SK-N-SH (cell line): ENCODE measurements around the gene RRP9. TPM values are rescaled to one million over a fixed set of nuclear protein-coding genes. Genes with fewer than 3 reads are reported as not detected.

ENCODE experiments used
- CTCF ChIA-PET: fragments of 300-600, 350-600 bp; formaldehyde crosslinking; extraction: SDS; loops from one replicate; lab custom pipeline; 2021; lab: Yijun Ruan, JAX
- POLR2A ChIA-PET: fragments of 350-600 bp; sonication (Branson Sonifier 250); formaldehyde crosslinking; extraction: SDS; loops from one replicate; lab custom pipeline; 2020; ENCODE audit warnings: antibody characterized with exemption, inconsistent platforms; lab: Yijun Ruan, JAX
- DNase-seq: peaks from one replicate; pipeline ENCODE4 v3.0.0; 2012
- H2AFZ ChIP-seq: fragments of 200-600 bp; sonication (generic); 2 replicates; pipeline ENCODE4 v1.8.1; 2016; ENCODE audit warnings: antibody characterized with exemption, mild to moderate bottlenecking, low read depth
- H3F3A ChIP-seq: fragments of 200-600 bp; sonication (generic); replicated peaks from 2 replicates; pipeline ENCODE3; 2016; ENCODE audit warnings: antibody characterized with exemption, mild to moderate bottlenecking; ENCODE audit not compliant: insufficient read depth
- H3K27ac ChIP-seq, 2 experiments: fragments of 200-500 bp in 1 of 2; fragments of 200-600 bp in 1 of 2; sonication (Bioruptor generic) in 1 of 2; sonication (generic), shearing (Covaris generic) in 1 of 2; 2 replicates each; pipeline versions ENCODE4 v1.5.1 to v1.6.1; 2014 to 2016; ENCODE audit warnings: low read depth in 2 of 2, inconsistent platforms in 1 of 2, low read length in 1 of 2, mild to moderate bottlenecking in 1 of 2, mixed read lengths in 1 of 2
- H3K27me3 ChIP-seq: fragments of 200-600 bp; sonication (generic), shearing (Covaris generic); 2 replicates; pipeline ENCODE4 v1.6.1; 2016; ENCODE audit warnings: mixed run types; ENCODE audit not compliant: insufficient read depth
- H3K36me3 ChIP-seq, 2 experiments: fragments of 200-500 bp in 1 of 2; fragments of 200-600 bp in 1 of 2; sonication (Bioruptor generic) in 1 of 2; sonication (generic) in 1 of 2; replicated peaks in 1 of 2; 2 replicates each; pipeline versions ENCODE3 to v1.5.1; 2014 to 2016; ENCODE audit warnings: low read length in 1 of 2, mild to moderate bottlenecking in 1 of 2; ENCODE audit not compliant: insufficient read depth in 2 of 2, control insufficient read depth in 1 of 2
- H3K4me1 ChIP-seq, 2 experiments: fragments of 200-500 bp in 1 of 2; fragments of 200-600 bp in 1 of 2; sonication (Bioruptor generic) in 1 of 2; sonication (generic), shearing (Covaris generic) in 1 of 2; 2 replicates each; pipeline versions ENCODE4 v1.5.1 to v1.6.1; 2014 to 2016; ENCODE audit warnings: low read depth in 1 of 2, low read length in 1 of 2, mixed run types in 1 of 2; ENCODE audit not compliant: insufficient read depth in 2 of 2, control insufficient read depth in 1 of 2
- H3K4me2 ChIP-seq: fragments of 200-600 bp; sonication (generic), shearing (Covaris generic); 2 replicates; pipeline ENCODE4 v1.6.1; 2017; ENCODE audit warnings: mixed run types
- H3K4me3 ChIP-seq, 2 experiments: fragments of 200-500 bp in 1 of 2; fragments of 200-600 bp in 1 of 2; sonication (Bioruptor generic) in 1 of 2; sonication (generic), shearing (Covaris generic) in 1 of 2; 2 replicates each; pipeline versions ENCODE4 v1.5.1 to v1.8.1; 2014 to 2016; ENCODE audit warnings: low read depth in 2 of 2, inconsistent platforms in 1 of 2, low read length in 1 of 2, mild to moderate bottlenecking in 1 of 2, mixed read lengths in 1 of 2, moderate library complexity in 1 of 2
- H3K79me2 ChIP-seq: fragments of 200-600 bp; sonication (generic); 2 replicates; pipeline ENCODE4 v1.8.1; 2017; ENCODE audit warnings: mild to moderate bottlenecking; ENCODE audit not compliant: insufficient read depth
- H3K9ac ChIP-seq: fragments of 200-600 bp; sonication (generic); 2 replicates; pipeline ENCODE4 v1.6.1; 2017; ENCODE audit warnings: mixed run types
- H3K9me2 ChIP-seq: fragments of 200-600 bp; sonication (generic); 2 replicates; pipeline ENCODE4 v1.6.1; 2017; ENCODE audit warnings: mixed run types
- H3K9me3 ChIP-seq: fragments of 200-600 bp; sonication (generic); 2 replicates; pipeline ENCODE4 v1.6.1; 2017; ENCODE audit warnings: mixed run types, mild to moderate bottlenecking, moderate library complexity
- H4K20me1 ChIP-seq: fragments of 200-600 bp; sonication (generic); 2 replicates; pipeline ENCODE4 v1.6.1; 2017; ENCODE audit warnings: mild to moderate bottlenecking, mixed run types; ENCODE audit not compliant: insufficient read depth
- ELF1 ChIP-seq: IDR thresholded peaks from 2 replicates; pipeline ENCODE4 v1.4.0; 2012
- EP300 ChIP-seq, 2 experiments: IDR thresholded peaks; 2 replicates each; pipeline versions ENCODE4 v1.4.0 to v1.6.1; 2012; ENCODE audit warnings: borderline replicate concordance in 1 of 2, low read depth in 1 of 2, low read length in 1 of 2
- FOXJ3 ChIP-seq: sonication (generic); formaldehyde crosslinking; IDR thresholded peaks from 2 replicates; pipeline ENCODE4 v1.5.1; 2020; ENCODE audit warnings: mild to moderate bottlenecking, missing genetic modification reagents
- FOXM1 ChIP-seq: IDR thresholded peaks from 2 replicates; pipeline ENCODE4 v1.4.0; 2012; ENCODE audit warnings: low read depth, mild to moderate bottlenecking
- GABPA ChIP-seq: IDR thresholded peaks from 2 replicates; pipeline ENCODE4 v1.4.0; 2012; ENCODE audit warnings: low read depth, mild to moderate bottlenecking
- GATA2 ChIP-seq: sonication (generic); formaldehyde crosslinking; IDR thresholded peaks from 2 replicates; pipeline ENCODE4 v1.5.0; 2020; ENCODE audit warnings: mild to moderate bottlenecking, missing genetic modification reagents
- JUND ChIP-seq: IDR thresholded peaks from 2 replicates; pipeline ENCODE4 v1.4.0; 2012
- MEF2A ChIP-seq: IDR thresholded peaks from 2 replicates; pipeline ENCODE4 v1.4.0; 2012; ENCODE audit warnings: low read depth, borderline replicate concordance
- MXI1 ChIP-seq: IDR thresholded peaks from 2 replicates; pipeline ENCODE4 v1.6.1; 2012; ENCODE audit warnings: mild to moderate bottlenecking, low read depth, low read length, improper control_type of control experiment
- NRF1 ChIP-seq: IDR thresholded peaks from 2 replicates; pipeline ENCODE4 v1.6.1; 2012; ENCODE audit warnings: low read depth, mild to moderate bottlenecking, low read length
- POLR2AphosphoS5 ChIP-seq: IDR thresholded peaks from 2 replicates; pipeline ENCODE4 v1.6.1; 2012; ENCODE audit warnings: low read depth, low read length
- RFX5 ChIP-seq: IDR thresholded peaks from 2 replicates; pipeline ENCODE4 v1.6.1; 2012; ENCODE audit warnings: mild to moderate bottlenecking, improper control_type of control experiment, low read length
- RXRA ChIP-seq: IDR thresholded peaks from 2 replicates; pipeline ENCODE4 v1.4.0; 2012; ENCODE audit warnings: low read depth, mild to moderate bottlenecking, borderline replicate concordance
- SMC3 ChIP-seq: IDR thresholded peaks from 2 replicates; pipeline ENCODE4 v1.6.1; 2012; ENCODE audit warnings: low read depth, low read length, improper control_type of control experiment
- TAF1 ChIP-seq: IDR thresholded peaks from 2 replicates; pipeline ENCODE4 v1.6.1; 2012; ENCODE audit warnings: low read depth, mild to moderate bottlenecking, low read length, moderate library complexity, borderline replicate concordance
- TEAD4 ChIP-seq: IDR thresholded peaks from 2 replicates; pipeline ENCODE4 v1.4.0; 2012; ENCODE audit warnings: mild to moderate bottlenecking, borderline replicate concordance; ENCODE audit not compliant: insufficient read depth
- YY1 ChIP-seq: IDR thresholded peaks from 2 replicates; pipeline ENCODE4 v1.4.0; 2012; ENCODE audit warnings: low read depth, mild to moderate bottlenecking
- WGBS: methylation state at CpG from one replicate; pipeline ENCODE4 v1.1.6; 2017; ENCODE audit warnings: low lambda C conversion rate; 5-methylcytosine and 5-hydroxymethylcytosine counted together
- polyA plus RNA-seq, 3 experiments: library from polyadenylated mRNA; depleted of rRNA; stranded (reverse); fragments of >200 nt; gene quantifications; 2 replicates each; pipeline ENCODE4 v1.2.3, GENCODE V29; 2012
- TF ChIP-seq, protein P1 (sequence below): fragments of 200-600 bp; sonication (generic); IDR thresholded peaks from 2 replicates; pipeline ENCODE4 v1.6.1; 2017; ENCODE audit warnings: antibody characterized with exemption, mild to moderate bottlenecking, moderate library complexity
- TF ChIP-seq, protein P2 (sequence below): IDR thresholded peaks from 2 replicates; pipeline ENCODE4 v1.4.0; 2012; ENCODE audit warnings: low read depth, borderline replicate concordance
- TF ChIP-seq, protein P3 (sequence below): fragments of 150-350 bp; IDR thresholded peaks from 2 replicates; pipeline ENCODE4 v1.6.1; 2016; ENCODE audit warnings: mild to moderate bottlenecking, low read depth, low read length
- TF ChIP-seq, protein P4 (sequence below): IDR thresholded peaks from 2 replicates; pipeline ENCODE4 v1.4.0; 2012; ENCODE audit warnings: low read depth, borderline replicate concordance
- TF ChIP-seq, protein P5 (sequence below): fragments of 150-350 bp; IDR thresholded peaks from 2 replicates; pipeline ENCODE4 v1.6.1; 2017; ENCODE audit warnings: antibody characterized with exemption, low read length, low read depth, borderline replicate concordance

Gene RRP9
- polyA plus RNA-seq, 1 of the 3 experiments (the other 2 are of a cell fraction) = 49.6 TPM

DNA sequence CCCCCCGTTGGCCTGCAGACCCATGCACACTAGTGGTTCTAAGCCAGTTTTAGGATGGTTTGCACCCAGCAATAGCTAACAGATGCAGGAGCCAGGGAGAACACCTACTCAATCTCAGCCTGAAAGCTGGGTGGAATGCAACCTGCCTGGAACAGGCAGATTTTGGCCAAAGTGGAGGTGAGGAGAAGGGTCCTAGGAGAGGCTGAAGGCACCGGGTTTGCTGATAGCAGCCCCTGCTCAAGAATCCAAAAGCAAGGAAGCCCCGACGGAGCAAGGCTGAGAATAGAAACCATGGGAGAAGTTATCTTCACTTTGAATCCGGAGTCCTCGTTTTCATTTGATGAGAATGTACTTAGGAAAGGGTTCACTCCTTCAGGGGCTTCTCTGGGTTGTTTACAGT is 9.9 kb downstream of the RRP9 start:
- Histone ChIP-seq H3K4me1 (no peaks in the 10 kb centered on the region), H3K9ac (no peak overlapping the region), H4K20me1 (no peaks in the 10 kb centered on the region), H3K9me2 (no peaks in the 10 kb centered on the region), H3K4me2 (no peak overlapping the region), H3K9me3 (no peaks in the 10 kb centered on the region), H3K27ac (no peak overlapping the region), H3K79me2 (no peaks in the 10 kb centered on the region), H3K36me3 (peaks cover 0 to 37% of the 10 kb centered on the region in 2 experiments), H3K4me3 (no peak overlapping the region), H3F3A (no peaks in the 10 kb centered on the region), H2AFZ (no peak overlapping the region), H3K27me3 (no peaks in the 10 kb centered on the region)
- TF ChIP-seq GABPA (no peak), EP300 (IDR thresholded peaks at IDR 0.05; ENCODE audit: borderline replicate concordance in 1 of 2, low read depth in 1 of 2, low read length in 1 of 2) (no peak), NRF1 (no peak), FOXJ3 (CRISPR knock-in tag) (no peak), YY1 (no peak), MEF2A (no peak), RXRA (no peak), FOXM1 (no peak), TAF1 (no peak), TEAD4 (no peak), JUND (no peak), ELF1 (no peak)
- TF ChIP-seq, protein P1, sequence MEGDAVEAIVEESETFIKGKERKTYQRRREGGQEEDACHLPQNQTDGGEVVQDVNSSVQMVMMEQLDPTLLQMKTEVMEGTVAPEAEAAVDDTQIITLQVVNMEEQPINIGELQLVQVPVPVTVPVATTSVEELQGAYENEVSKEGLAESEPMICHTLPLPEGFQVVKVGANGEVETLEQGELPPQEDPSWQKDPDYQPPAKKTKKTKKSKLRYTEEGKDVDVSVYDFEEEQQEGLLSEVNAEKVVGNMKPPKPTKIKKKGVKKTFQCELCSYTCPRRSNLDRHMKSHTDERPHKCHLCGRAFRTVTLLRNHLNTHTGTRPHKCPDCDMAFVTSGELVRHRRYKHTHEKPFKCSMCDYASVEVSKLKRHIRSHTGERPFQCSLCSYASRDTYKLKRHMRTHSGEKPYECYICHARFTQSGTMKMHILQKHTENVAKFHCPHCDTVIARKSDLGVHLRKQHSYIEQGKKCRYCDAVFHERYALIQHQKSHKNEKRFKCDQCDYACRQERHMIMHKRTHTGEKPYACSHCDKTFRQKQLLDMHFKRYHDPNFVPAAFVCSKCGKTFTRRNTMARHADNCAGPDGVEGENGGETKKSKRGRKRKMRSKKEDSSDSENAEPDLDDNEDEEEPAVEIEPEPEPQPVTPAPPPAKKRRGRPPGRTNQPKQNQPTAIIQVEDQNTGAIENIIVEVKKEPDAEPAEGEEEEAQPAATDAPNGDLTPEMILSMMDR = no peak
- TF ChIP-seq, protein P2, sequence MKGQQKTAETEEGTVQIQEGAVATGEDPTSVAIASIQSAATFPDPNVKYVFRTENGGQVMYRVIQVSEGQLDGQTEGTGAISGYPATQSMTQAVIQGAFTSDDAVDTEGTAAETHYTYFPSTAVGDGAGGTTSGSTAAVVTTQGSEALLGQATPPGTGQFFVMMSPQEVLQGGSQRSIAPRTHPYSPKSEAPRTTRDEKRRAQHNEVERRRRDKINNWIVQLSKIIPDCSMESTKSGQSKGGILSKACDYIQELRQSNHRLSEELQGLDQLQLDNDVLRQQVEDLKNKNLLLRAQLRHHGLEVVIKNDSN = no peak
- DNase-seq = no peak
- 91% methylated on average over 6 of the region's 6 CpGs for WGBS
- CTCF ChIA-PET = no interaction called here
- POLR2A ChIA-PET = no interaction called here

DNA sequence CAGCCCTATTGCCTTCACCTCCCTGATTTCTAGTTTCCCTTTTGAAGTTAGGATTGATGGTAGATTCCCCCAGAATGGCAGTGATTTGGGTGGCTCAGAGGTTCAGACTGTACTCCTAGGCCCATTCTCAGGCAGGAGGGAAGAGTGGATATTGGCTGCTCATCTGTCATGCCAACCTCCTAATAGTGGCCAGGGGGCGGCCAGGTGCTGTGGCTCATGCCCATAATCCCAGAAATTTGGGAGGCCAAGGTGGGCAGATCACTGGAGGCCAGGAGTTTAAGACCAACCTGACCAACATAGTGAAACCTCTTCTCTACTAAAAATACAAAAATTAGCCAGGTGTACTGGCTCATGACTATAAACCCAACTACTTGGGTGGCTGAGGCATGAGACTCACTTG is 11.3 kb downstream of the RRP9 start:
- WGBS = 100% methylated on average over 1 of the region's 1 CpG
- CTCF ChIA-PET = no interaction called here
- Histone ChIP-seq H3K27me3 (no peaks in the 10 kb centered on the region), H4K20me1 (no peaks in the 10 kb centered on the region), H3K4me3 (no peak overlapping the region), H3K4me2 (no peak overlapping the region), H3K79me2 (no peaks in the 10 kb centered on the region), H3K4me1 (no peaks in the 10 kb centered on the region), H3K9ac (no peak overlapping the region), H3K9me3 (no peaks in the 10 kb centered on the region), H2AFZ (no peak overlapping the region), H3K27ac (no peak overlapping the region), H3F3A (no peaks in the 10 kb centered on the region), H3K36me3 (peaks cover 0 to 26% of the 10 kb centered on the region in 2 experiments), H3K9me2 (no peaks in the 10 kb centered on the region)
- POLR2A ChIA-PET = no interaction called here
- DNase-seq = no peak
- TF ChIP-seq MXI1 (no peak), RFX5 (no peak), EP300 (IDR thresholded peaks at IDR 0.05; ENCODE audit: borderline replicate concordance in 1 of 2, low read depth in 1 of 2, low read length in 1 of 2) (no peak), SMC3 (no peak), MEF2A (no peak), ELF1 (no peak), YY1 (no peak), POLR2AphosphoS5 (no peak), TEAD4 (no peak), JUND (no peak), GATA2 (CRISPR knock-in tag) (no peak), RXRA (no peak), NRF1 (no peak)
- TF ChIP-seq, protein P3, sequence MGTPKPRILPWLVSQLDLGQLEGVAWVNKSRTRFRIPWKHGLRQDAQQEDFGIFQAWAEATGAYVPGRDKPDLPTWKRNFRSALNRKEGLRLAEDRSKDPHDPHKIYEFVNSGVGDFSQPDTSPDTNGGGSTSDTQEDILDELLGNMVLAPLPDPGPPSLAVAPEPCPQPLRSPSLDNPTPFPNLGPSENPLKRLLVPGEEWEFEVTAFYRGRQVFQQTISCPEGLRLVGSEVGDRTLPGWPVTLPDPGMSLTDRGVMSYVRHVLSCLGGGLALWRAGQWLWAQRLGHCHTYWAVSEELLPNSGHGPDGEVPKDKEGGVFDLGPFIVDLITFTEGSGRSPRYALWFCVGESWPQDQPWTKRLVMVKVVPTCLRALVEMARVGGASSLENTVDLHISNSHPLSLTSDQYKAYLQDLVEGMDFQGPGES = no peak
- TF ChIP-seq, protein P4, sequence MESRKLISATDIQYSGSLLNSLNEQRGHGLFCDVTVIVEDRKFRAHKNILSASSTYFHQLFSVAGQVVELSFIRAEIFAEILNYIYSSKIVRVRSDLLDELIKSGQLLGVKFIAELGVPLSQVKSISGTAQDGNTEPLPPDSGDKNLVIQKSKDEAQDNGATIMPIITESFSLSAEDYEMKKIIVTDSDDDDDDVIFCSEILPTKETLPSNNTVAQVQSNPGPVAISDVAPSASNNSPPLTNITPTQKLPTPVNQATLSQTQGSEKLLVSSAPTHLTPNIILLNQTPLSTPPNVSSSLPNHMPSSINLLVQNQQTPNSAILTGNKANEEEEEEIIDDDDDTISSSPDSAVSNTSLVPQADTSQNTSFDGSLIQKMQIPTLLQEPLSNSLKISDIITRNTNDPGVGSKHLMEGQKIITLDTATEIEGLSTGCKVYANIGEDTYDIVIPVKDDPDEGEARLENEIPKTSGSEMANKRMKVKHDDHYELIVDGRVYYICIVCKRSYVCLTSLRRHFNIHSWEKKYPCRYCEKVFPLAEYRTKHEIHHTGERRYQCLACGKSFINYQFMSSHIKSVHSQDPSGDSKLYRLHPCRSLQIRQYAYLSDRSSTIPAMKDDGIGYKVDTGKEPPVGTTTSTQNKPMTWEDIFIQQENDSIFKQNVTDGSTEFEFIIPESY = no peak
- TF ChIP-seq, protein P5, sequence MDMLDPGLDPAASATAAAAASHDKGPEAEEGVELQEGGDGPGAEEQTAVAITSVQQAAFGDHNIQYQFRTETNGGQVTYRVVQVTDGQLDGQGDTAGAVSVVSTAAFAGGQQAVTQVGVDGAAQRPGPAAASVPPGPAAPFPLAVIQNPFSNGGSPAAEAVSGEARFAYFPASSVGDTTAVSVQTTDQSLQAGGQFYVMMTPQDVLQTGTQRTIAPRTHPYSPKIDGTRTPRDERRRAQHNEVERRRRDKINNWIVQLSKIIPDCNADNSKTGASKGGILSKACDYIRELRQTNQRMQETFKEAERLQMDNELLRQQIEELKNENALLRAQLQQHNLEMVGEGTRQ = no peak
